HG02571 (cell line): ENCODE measurements around the gene KLK11.
"Not testable (repeated sequence)": the region's sequence is repeated elsewhere in the genome, so short reads cannot be mapped to it uniquely, and the experiment has no call there.

Experiments used
- ATAC-seq: cut with Tn5 transposase; IDR thresholded peaks from one replicate; pipeline ENCODE4 v1.9.1; 2021; ENCODE audit warnings: mild to moderate bottlenecking, moderate library complexity; ENCODE audit not compliant: unreplicated experiment

Gene KLK11

DNA sequence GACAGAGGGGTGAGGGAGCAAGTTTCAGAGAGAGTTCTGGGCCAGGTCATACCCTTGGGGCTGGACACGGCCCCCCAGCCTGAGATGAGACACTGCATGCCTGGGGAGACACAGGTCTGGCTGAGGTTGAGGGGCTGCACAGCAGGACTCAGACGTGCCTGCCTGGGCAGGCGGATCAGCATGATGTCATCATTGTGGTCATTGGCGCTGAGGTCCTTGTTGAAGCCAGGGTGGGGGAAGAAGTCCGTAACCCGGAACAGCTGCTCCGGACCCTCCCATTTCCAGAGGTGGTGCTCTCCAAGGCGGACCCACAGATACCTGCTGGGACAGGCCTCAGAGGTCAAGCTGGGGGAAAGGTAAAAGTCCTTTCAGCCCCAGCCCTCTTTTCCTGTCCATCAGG is 20.0 kb downstream of the KLK11 start:
- ATAC-seq: no peak

DNA sequence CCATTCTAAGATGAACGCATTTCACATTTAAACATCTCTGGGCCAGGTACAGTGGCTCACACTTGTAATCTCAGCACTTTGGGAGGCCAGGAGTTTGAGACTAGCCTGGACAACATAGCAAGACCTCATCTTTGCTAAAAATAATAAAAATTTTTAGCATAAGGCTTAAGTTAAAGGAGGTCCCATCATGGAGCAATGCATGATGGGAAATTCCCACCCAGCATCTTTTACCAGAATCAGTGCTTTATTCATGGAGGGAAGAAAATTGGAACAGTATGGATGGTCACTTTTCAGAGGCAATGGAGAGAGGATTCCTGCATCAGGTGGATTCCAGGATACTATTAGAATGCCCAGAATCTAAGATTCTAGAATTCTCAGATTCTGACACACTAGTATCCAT is 21.2 kb downstream of the KLK11 start:
- ATAC-seq: no peak

DNA sequence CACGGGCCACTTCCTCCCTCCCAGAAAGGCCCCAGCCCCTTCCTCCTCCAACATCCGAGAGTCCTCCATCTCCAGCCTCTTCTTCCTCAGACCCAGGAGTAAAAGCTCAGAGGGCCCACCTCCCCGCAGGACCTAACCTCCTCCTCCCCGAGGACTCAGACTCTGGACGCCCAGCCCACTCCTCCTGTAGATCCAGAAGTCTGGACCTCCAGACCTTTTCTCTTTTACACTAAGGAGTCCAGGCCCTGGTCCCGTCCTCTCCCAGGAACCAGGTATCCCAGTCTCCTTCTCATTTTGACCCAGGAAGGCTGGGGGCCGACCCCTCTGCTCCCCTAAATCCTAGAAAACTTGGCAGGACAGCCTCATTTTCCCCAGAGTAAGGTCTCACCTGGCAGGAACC is 23.1 kb downstream of the KLK11 start:
- no peak for ATAC-seq

DNA sequence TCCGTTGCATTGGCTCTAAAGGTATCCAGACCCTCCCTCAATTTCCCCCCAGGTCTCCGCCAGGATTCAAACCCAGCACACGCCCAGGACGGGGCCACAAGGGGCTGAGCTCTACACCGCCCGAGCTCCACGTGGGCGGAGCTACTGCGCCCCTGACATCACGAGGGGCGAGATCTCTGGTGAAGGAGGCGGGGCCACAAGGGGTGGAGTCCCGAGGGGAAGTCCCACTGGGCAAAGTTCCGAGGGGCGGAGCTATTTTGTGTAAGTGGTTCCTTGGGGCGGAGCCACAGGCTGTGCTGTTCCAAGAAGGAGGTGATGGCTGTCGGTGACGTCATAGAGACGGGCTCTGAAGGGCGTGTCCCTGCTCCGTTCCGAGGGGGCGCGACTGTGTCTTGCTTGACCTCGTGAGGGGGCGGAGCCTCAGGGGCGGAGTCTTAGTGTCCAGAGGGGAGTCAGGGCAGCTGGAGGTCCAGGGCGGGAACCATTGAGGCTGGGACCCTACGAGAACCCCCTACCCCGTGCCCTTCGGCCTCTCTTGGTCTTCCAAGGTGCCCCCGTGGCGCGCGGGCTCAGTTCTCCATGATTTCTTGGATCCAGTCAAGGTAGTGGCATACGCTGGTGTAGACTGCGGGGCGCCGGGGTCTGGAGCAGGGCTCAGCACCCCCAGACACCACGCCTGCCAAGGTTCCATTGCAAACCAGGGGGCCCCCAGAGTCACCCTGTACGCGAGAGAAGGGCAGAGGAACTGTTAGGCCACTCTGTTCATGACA is 23.7 kb downstream of the KLK11 start:
- ATAC-seq: no peak

DNA sequence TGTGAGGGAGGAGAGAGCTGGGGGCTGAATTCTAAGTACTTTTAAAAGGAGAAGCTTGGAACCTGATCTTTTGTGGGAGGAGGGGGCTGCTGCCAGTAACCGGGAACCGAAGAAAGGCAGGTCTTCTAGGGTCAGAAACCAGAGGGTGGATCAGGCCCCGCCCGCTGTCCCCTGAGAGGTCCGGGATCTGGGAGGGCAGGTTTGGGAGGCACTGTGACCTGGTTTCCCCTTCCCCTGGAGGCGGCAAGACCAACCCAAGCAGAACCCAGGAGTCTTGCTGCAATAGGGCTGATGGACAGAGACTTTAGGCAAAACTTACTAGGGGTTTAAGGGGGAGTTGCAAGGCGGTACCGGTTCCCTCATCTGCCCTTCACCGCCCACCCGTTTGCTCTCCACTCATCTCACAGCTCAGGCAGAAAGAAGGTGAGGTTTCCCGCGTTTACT is 24.3 kb downstream of the KLK11 start:
- no peak for ATAC-seq

DNA sequence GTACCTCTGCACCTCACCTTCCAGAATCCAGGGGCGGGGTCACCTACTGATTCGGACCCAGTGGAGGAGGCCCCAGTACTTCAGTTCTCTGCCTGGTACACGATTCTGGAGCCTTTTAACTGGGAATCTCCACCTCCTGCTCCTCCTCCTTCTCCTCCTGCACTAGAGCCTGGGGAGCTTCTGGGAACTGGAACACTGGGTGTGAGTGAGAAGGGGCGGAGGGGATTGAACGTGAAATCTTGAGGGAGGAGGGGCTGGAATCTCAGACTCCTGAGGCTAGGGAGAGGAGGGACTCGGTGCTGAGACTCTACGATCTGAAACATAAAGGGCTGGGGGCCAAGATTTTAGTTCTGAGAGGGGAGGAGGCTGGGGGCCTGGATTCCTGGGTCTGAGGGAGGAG is 24.9 kb downstream of the KLK11 start, which contains the start of gene KLK8:
Gene KLK8, minus strand, starts transcription at position 90 of the 400 bp plus-strand sequence. CDS start 437 bp downstream, outside the sequence.
- ATAC-seq: no peak

DNA sequence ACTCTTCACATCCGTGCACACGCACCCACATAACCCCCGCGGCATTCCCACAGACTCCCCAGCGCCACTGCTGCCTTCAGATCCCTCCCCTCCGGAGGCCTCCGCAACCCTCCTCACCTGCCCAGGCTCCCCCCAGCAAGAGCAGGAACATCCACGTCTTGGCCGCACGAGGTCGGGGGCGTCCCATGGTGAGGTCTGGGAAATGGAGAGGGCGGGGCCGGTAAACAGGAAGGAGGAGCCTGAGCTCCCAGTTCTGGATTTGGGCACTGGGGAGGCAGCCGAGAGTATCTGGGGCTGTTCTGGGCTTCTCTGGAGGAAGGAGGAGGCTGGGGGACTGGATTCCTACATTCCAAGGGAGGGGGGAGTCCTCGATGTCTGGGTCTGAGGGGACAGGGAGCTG is 25.4 kb downstream of the KLK11 start:
- no peak for ATAC-seq

DNA sequence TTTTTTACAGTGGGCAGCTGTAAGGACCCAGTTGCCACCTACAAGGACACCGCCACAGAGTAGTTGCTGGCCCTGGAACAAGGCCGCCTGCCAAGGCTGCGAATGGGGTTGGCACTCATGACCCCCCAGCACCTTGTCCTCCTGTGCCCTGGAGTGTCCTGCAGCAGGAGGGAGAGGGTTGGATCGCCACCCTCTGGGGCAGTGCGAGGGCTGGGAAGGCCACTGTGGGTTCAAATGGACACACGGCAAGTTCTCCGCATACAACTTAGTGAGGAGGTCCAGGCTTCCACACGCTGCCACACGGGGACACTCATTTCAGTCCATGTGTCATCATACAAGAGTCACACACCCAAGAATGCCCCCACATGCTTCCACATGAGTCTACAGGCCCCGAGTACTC is 26.0 kb downstream of the KLK11 start:
- ATAC-seq: no peak

DNA sequence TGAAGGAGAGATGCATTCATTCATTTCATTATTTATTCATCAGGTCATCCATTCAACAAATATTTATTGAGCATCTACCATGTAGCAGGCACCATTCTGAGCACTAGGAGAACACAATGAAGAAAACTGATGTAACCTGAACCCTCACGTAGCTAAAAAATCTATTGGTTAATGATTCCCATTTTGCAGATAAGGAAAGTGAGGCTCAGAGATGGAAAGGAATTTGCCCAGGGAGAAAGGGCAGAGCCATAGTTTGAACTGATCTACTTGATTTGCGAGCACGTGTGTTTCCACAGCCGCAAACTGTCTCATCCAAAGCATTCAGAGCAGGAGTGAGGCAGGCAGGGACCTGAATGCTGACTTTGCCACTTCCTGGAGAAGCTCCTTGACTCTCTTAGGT is 27.7 kb downstream of the KLK11 start:
- no peak for ATAC-seq

DNA sequence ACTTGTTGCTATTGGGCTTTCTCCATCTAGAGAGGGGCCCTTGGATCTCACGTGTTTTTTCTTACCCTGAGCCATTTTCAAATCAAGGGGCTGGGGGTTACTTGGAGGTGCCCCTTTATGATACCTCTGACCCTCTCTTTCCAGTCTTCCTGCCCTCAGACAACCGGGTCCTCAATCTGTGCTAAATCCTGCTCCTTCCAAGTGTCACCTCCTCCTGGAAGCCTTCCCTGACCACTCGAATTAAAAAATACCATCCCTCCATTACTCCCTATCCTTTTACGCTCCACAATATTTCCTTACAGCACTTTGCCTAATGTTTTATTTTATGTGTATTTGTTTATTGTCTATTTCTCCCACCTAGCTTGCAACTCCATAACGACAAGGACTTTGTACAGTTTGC is 28.4 kb downstream of the KLK11 start:
- no peak for ATAC-seq

DNA sequence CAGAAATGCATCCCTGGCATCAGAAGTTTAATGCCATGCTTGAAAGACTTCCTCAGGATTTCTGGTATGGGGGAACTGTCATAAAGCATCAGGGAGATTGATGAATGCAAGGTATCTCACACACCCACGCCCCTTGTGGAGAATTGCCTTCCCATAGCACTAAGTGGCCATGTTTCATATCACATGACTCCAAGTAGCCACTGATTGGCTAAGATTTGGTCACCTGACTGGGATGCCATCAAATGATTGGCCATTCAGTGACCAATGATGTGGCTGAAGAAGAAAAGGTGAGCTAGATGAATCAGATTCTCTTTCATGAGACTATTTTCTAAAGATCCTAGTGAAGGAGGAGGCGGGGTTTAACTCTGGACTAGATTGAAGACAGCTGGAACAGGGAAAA is 32.3 kb downstream of the KLK11 start:
- ATAC-seq: no peak

DNA sequence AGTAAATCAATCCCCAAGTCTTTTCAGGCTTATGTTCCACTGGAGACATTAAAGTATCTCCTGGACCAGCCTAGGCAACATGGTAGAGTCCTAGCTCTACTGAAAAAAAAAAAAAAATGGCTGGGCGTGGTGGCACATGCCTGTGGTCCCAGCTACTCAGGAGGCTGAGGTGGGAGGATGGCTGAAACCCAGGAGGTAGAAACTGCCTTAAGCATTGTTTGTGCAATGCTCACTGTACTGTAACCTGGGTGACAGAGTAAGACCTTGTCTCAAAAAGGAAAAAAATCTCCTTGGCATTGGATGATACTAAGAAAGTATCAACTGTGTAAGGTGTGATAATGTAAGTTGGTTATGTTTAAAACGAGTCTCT is 33.8 kb downstream of the KLK11 start:
- no peak for ATAC-seq

DNA sequence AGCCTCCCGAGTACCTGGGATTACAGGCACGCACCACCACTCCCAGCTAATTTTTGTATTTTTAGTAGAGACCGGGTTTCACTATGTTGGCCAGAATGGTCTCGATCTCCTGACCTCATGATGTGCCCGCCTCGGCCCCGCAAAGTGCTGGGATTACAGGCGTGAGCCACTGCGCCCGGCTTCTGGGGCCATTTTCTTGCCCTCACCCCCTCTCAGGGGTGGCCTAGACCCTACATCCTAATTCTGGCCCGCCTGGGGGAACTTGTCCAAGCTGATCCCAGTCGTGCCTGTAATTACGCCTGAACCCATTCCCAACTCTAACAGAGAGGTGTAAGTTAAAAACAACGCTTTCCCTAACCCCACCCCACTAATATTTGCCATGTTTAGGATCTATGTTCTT is 42.0 kb downstream of the KLK11 start:
- not testable (repeated sequence) for ATAC-seq

DNA sequence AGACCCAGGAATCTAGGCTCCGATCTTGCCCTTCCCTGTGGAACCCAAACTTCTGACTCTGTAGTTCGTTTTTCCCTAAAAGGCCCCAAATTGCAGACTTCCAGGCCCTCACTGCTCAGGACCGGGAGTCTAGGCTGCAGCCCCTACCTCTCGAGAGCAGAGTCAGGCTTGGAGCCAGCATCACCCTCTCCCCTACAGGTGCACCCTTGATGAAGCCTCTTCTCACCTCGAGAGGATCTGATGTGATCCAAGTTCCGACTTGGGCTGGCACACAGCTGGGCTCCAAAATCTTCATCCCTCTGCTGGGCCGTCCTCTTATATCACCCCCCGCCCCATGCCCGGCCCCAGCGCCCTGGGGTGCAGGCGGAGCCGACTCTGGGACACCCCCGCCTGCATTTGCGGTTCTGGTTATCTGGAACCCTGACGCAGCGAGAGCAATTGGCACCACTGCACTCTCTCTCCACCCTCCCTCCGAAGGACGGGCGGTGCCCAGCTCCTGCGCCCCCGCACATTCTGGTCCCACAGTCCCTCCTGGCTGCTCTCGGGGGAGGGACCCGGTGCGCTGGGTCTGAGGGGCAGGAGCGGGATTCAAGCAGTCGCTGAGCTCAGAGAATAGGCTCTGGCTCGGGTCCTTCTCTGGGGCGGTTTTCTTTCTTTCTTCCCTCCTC is 42.7 kb downstream of the KLK11 start, which contains the start of gene KLK7:
Gene KLK7, minus strand, starts transcription at position 293 of the 668 bp plus-strand sequence. CDS start 1,518 bp downstream, outside the sequence.
- no peak for ATAC-seq

DNA sequence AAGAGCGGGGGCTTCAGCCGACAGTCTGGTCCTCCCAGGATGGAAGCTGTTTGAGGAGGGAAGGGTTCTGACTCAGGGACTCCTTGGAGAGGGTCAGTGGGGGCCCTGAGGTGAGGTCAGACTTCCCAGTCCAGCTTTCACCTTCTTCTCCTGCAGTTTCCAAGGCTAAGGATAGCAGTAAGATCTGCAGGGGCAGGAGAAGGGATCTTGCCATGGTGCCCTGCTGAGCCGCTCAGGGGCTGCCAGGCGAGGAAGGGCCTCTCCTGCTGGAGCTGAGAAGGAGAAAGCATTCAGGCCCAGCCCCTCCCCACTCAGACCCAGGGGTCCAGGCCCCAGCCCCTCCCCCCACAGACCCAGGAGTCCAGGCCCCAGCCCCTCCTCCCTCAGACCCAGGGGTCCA is 44.2 kb downstream of the KLK11 start:
- ATAC-seq: no peak

DNA sequence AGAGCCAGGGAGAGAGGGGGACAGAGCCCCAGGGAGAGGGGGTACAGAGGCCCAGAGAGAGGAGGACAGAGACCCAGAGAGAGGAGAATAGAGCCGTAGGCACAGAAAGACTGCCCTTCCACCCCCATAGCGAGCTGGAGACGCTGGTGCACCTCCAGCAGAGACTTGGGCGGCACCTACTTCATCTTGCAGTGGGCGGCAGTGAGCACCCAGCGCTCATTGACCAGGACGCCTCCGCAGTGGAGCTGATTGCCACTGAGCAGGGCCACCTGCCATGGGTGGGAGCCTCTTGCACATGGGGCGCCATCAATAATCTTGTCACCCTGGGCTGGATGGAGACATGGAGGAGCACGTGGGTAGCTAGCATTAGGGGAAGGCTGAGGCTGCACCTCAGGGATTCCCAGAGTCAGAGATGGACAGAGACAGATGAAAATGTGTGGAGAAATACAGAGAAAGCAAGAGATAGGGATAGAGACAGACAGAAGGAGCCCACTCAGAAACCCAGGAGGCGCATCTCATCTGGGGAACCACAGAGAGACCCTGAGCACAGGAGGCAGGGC is 44.7 kb downstream of the KLK11 start:
- ATAC-seq: no peak

DNA sequence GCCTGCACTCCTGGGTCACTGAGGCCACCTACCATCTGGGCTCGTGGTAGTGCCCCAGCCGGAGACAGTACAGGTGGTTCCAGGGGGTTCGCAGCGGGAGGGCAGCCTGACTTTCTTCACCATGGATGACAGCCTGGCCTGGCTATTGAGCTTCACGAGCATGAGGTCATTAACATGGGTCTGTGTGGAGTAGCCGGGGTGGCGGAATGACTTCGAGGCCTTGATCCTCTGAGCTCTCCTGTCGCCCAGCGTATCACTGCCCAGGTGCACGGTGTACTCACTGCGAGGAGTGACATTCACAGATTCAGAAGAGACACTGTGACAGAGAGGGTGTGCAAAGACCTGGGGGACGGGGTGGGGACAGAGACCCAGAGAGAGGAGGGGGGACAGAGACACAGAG is 46.2 kb downstream of the KLK11 start:
- ATAC-seq: no peak

DNA sequence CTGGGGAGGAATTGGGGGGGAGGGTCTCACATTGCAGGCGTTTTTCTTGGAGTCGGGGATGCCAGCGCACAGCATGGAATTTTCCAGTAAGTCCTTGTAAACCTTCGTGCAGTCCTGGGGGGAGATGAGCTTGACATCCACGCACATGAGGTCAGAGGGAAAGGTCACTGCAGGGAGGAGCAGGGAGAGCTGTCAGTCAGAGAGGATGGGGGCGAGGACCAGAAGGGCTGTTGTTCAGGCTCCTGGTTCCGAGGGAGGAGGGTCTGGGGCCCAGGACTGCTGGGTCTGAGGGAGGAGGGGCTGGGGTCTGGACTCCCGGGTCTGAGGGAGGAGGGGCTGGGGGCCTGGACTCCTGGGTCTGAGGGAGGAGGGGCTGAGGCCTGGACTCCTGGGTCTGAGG is 46.7 kb downstream of the KLK11 start:
- ATAC-seq: no peak

DNA sequence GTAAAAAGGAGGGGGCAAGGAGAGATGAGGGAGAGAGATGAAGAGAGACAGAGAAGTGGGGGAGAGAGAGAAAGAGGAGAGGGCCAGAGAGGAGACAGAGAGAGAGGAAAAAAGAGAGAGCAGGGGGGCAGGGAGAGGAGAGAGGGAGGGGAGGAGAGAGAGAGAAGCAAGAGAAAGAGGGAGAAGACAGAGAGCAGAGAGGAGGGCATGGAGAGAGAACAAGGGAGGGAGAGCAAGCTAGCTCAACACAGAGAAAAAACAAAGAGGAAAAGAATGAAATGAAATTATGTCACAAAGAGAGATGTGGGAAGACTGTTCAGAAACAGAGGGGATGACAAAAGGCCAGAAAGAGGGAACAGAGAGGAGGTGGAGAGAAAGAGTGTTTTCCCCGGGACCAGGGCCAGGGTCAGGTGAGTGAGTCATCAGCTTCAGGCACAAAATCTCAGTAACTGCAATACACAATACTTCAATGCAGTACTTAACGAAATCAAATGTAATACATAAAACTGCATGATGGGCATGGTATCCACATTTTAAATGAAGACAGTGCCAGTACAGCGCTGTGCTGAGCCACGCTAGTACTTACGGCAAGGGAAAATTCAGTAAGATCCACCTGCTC is 47.5 kb downstream of the KLK11 start:
- no peak for ATAC-seq

DNA sequence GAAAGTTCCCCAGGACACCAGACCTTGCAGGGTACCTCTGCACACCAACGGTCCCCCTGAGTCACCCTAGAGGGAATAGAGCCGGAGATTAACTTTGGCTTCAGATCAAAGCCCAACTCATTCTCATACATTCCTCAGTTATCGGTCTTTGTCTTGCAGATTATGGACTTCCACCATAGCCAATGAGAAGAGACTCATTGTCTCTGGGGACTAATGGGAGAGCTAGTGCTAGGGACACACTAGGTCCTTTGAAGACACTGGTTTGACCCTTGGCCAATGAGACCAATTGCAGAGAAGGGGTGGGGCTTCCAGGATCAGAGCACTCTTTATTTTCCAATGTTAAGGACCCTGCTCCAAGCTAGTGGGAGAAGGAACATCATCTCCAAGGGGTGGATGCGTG is 48.8 kb downstream of the KLK11 start:
- no peak for ATAC-seq

DNA sequence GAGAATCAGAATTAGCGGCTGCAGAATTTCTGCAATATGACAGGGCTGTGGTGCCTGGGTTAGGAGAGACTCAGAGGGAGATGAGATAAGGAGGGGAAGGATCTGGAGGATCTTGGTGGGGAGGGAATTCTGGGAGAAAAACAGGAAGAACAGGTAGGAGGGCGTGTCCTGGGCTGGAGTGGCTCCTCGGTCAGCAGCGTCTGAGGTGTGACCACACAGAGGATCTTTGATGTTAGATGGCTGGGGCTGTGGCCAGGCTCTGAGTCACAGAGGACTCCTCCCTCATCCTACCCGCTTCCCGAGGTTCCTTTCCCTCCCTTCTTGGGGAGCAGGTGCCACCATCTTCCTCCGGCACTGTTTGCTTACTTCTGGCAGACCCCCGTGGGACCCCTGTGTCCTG is 50.6 kb downstream of the KLK11 start:
- no peak for ATAC-seq
